HepG2 (cell line): ENCODE data around the gene IWS1. TPM values are rescaled to one million over a fixed set of nuclear protein-coding genes. Genes with fewer than 3 reads are reported as not detected.

Experiments
- ARNTL ChIP-seq: sonication (generic); formaldehyde crosslinking; IDR thresholded peaks from 2 replicates; pipeline ENCODE4 v1.4.0; 2020; ENCODE audit warnings: mild to moderate bottlenecking, missing genetic modification reagents
- ATF5 ChIP-seq: sonication (generic); formaldehyde crosslinking; IDR thresholded peaks from 2 replicates; pipeline ENCODE4 v1.4.0; 2020; ENCODE audit warnings: mild to moderate bottlenecking, low read depth, missing genetic modification reagents
- CEBPG ChIP-seq: IDR thresholded peaks from 2 replicates; pipeline ENCODE4 v1.6.1; 2016
- ESRRA ChIP-seq: sonication (generic); formaldehyde crosslinking; IDR thresholded peaks from 2 replicates; pipeline ENCODE4 v1.5.1; 2020; ENCODE audit warnings: mild to moderate bottlenecking, low read depth, missing genetic modification reagents
- GRHL1 ChIP-seq: sonication (generic); formaldehyde crosslinking; conservative IDR thresholded peaks from 2 replicates; pipeline ENCODE4 v1.8.0; 2022; ENCODE audit warnings: missing genetic modification reagents
- HOMEZ ChIP-seq: IDR thresholded peaks from 2 replicates; pipeline ENCODE4 v1.6.1; 2016; ENCODE audit warnings: low read depth
- KAT7 ChIP-seq: IDR thresholded peaks from 2 replicates; pipeline ENCODE4 v1.6.1; 2018; ENCODE audit warnings: borderline replicate concordance, missing compliant biosample characterization
- MNT ChIP-seq: fragments of 450-650 bp; IDR thresholded peaks from 2 replicates; pipeline ENCODE4 v1.6.1; 2016
- PCBP1 ChIP-seq: fragments of 200-400 bp; formaldehyde crosslinking; IDR thresholded peaks from 2 replicates; pipeline ENCODE4 v1.6.1; 2017; ENCODE audit warnings: mild to moderate bottlenecking, low read depth, low read length, borderline replicate concordance
- SRSF4 ChIP-seq: fragments of 200-400 bp; formaldehyde crosslinking; IDR thresholded peaks from one replicate; pipeline ENCODE4 v1.6.1; 2018; ENCODE audit warnings: mild to moderate bottlenecking, low read depth, low read length, moderate library complexity; ENCODE audit not compliant: poor library complexity, severe bottlenecking
- ZFP1 ChIP-seq: IDR thresholded peaks from 2 replicates; pipeline ENCODE4 v1.6.1; 2016
- ZMYM3 ChIP-seq: sonication (generic); formaldehyde crosslinking; IDR thresholded peaks from 2 replicates; pipeline ENCODE4 v1.5.1; 2020; ENCODE audit warnings: mild to moderate bottlenecking, missing genetic modification reagents
- ZNF205 ChIP-seq: IDR thresholded peaks from 2 replicates; pipeline ENCODE4 v1.6.1; 2018; ENCODE audit warnings: missing biosample characterization, missing genetic modification reagents
- ZNF382 ChIP-seq: sonication (generic); formaldehyde crosslinking; IDR thresholded peaks from 2 replicates; pipeline ENCODE4 v1.5.0; 2020; ENCODE audit warnings: missing genetic modification reagents, mild to moderate bottlenecking, borderline replicate concordance
- ZNF512 ChIP-seq: sonication (generic); formaldehyde crosslinking; IDR thresholded peaks from 2 replicates; pipeline ENCODE4 v1.4.0; 2020; ENCODE audit warnings: mild to moderate bottlenecking, missing genetic modification reagents
- ZNF550 ChIP-seq: sonication (generic); formaldehyde crosslinking; IDR thresholded peaks from 2 replicates; pipeline ENCODE4 v1.4.0; 2020; ENCODE audit warnings: mild to moderate bottlenecking, missing genetic modification reagents, borderline replicate concordance
- ZNF605 ChIP-seq: sonication (generic); formaldehyde crosslinking; IDR thresholded peaks from 2 replicates; pipeline ENCODE4 v1.8.0; 2022; ENCODE audit warnings: mild to moderate bottlenecking, missing genetic modification reagents
- ZNF7 ChIP-seq: IDR thresholded peaks from 2 replicates; pipeline ENCODE4 v1.6.1; 2016; ENCODE audit warnings: missing biosample characterization, missing genetic modification reagents
- ZNF780A ChIP-seq: sonication (generic); formaldehyde crosslinking; IDR thresholded peaks from 2 replicates; pipeline ENCODE4 v1.8.0; 2022; ENCODE audit warnings: mild to moderate bottlenecking, missing genetic modification reagents, moderate library complexity
- ZNF879 ChIP-seq: sonication (generic); formaldehyde crosslinking; IDR thresholded peaks from 2 replicates; pipeline ENCODE4 v1.8.1; 2023; ENCODE audit warnings: missing genetic modification reagents
- ZSCAN5A ChIP-seq: sonication (generic); formaldehyde crosslinking; IDR thresholded peaks from 2 replicates; pipeline ENCODE4 v1.8.0; 2022; ENCODE audit warnings: mild to moderate bottlenecking, missing genetic modification reagents, borderline replicate concordance
- polyA plus RNA-seq, 8 experiments: library from polyadenylated mRNA; depleted of rRNA in 3 of 8; stranded (reverse) in 7 of 8; unstranded in 1 of 8; fragments of >200 nt; fragmentation: Illumina TruSeq in 4 of 8; extraction: Trizol in 4 of 8; gene quantifications; 2 replicates each; pipeline versions ENCODE4 v1.2.1 to v1.2.3, GENCODE V29; 2011 to 2016; ENCODE audit warnings: low read depth in 4 of 8, missing spikeins in 1 of 8, mixed read lengths in 1 of 8; ENCODE audit not compliant: insufficient read depth in 1 of 8
- total RNA-seq, 5 experiments: library from RNA; depleted of rRNA; stranded (reverse); fragments of >200 nt; fragmentation: Illumina TruSeq; extraction: Trizol; gene quantifications; 2 replicates each; pipeline ENCODE4 v1.2.3, GENCODE V29; 2016; ENCODE audit warnings: low read depth in 1 of 5

The IWS1 gene
- total and polyA plus RNA-seq, 2 of the 13 experiments (the other 11 are each of a cell fraction or from before 2014, with no cell fraction given): 28.9 to 62.3 TPM

- peak; percentile 83; the same call in 1 of the 2 replicates for TF ChIP-seq ZNF605
- no peak for TF ChIP-seq ZNF512 (CRISPR knock-in tag)
- no peak for TF ChIP-seq ZNF205 (CRISPR knock-in tag)
- TF ChIP-seq ZFP1 (CRISPR knock-in tag): no peak
- no peak for TF ChIP-seq GRHL1 (CRISPR knock-in tag)
- no peak for TF ChIP-seq ZNF780A
- TF ChIP-seq ESRRA (CRISPR knock-in tag): no peak; the same call in 1 of the 2 replicates
- no peak for TF ChIP-seq ZNF550 (CRISPR knock-in tag)
- TF ChIP-seq ZMYM3 (CRISPR knock-in tag): no peak; the same call in none of the 2 replicates
- 0 out of 2 replicates have a peak, but pooled peaks have one; percentile 54 for TF ChIP-seq ARNTL
- no peak for TF ChIP-seq KAT7
- TF ChIP-seq MNT: no peak
- TF ChIP-seq SRSF4: no peak
- no peak for TF ChIP-seq ZNF879 (CRISPR knock-in tag)
- TF ChIP-seq ZNF7 (CRISPR knock-in tag): no peak
- peak; percentile 28 for TF ChIP-seq CEBPG (CRISPR knock-in tag)
- TF ChIP-seq HOMEZ (CRISPR knock-in tag): no peak
- TF ChIP-seq ATF5 (CRISPR knock-in tag): no peak
- no peak for TF ChIP-seq ZNF382 (CRISPR knock-in tag)
- TF ChIP-seq PCBP1: no peak
- TF ChIP-seq ZSCAN5A (CRISPR knock-in tag): no peak
These were observed 72.7 kb downstream of the IWS1 start (continued) for GRCh38 chr2:127453392-127454171.
